Endothelial cell of umbilical vein (primary cell): ENCODE measurements around the gene ABI3BP. TPM values are rescaled to one million over a fixed set of nuclear protein-coding genes. Genes with fewer than 3 reads are reported as not detected.

Source experiments
- BruUV-seq: library from RNA; stranded (reverse); fragments of 400-500 nt; replicated peaks from 2 replicates; lab custom pipeline; 2021; lab: Mats Ljungman, UMichigan
- CTCF ChIA-PET: fragments of 300-600, 350-600 bp; sonication (Branson Sonifier 250); formaldehyde crosslinking; loops from one replicate; lab custom pipeline; 2021; ENCODE audit warnings: antibody characterized with exemption, inconsistent platforms; lab: Charles Lee
- POLR2A ChIA-PET: fragments of 300-600, 350-600 bp; sonication (Branson Sonifier 250); formaldehyde crosslinking; loops from one replicate; lab custom pipeline; 2021; ENCODE audit warnings: antibody characterized with exemption, inconsistent platforms; lab: Charles Lee
- DNase-seq: peaks from one replicate; pipeline ENCODE4 v3.0.0-alpha.2; 2011; ENCODE audit warnings: low read depth, low spot score
- FAIRE-seq: peaks from 2 replicates; lab custom pipeline; 2011; peaks lifted over from hg19 to GRCh38; lab: Jason Lieb, UNC
- H2AFZ ChIP-seq: 2 replicates; pipeline ENCODE4 v1.6.0; 2012; ENCODE audit warnings: low read depth, low read length, control low read depth, inconsistent platforms
- H3K27ac ChIP-seq: 2 replicates; pipeline ENCODE4 v1.5.1; 2011; ENCODE audit warnings: low read depth, mild to moderate bottlenecking, control low read depth, low read length, moderate library complexity; ENCODE audit not compliant: insufficient read depth
- H3K27me3 ChIP-seq, 2 experiments: 2 replicates each; pipeline versions ENCODE4 v1.6.0 to v1.6.1; 2011; ENCODE audit warnings: low read length in 2 of 2, mixed read lengths in 1 of 2; ENCODE audit not compliant: control insufficient read depth in 2 of 2, insufficient read depth in 2 of 2
- H3K36me3 ChIP-seq, 2 experiments: 2 replicates in 1 of 2; 3 replicates in 1 of 2; pipeline ENCODE4 v1.5.1; 2011; ENCODE audit warnings: low read length in 2 of 2, mild to moderate bottlenecking in 1 of 2, moderate library complexity in 1 of 2; ENCODE audit not compliant: control insufficient read depth in 2 of 2, insufficient read depth in 2 of 2; ENCODE audit errors: extremely low read depth in 1 of 2
- H3K4me1 ChIP-seq: 3 replicates; pipeline ENCODE4 v1.5.1; 2011; ENCODE audit warnings: mild to moderate bottlenecking, low read length; ENCODE audit not compliant: control insufficient read depth, insufficient read depth; ENCODE audit errors: extremely low read depth
- H3K4me2 ChIP-seq: 2 replicates; pipeline ENCODE4 v1.6.1; 2011; ENCODE audit warnings: low read length, control low read depth, mixed read lengths; ENCODE audit not compliant: insufficient read depth
- H3K4me3 ChIP-seq, 3 experiments: fragments of 200-600 bp in 1 of 3; sonication (generic), shearing (Covaris generic) in 1 of 3; replicated peaks in 1 of 3; 2 replicates each; pipeline ENCODE4 v1.5.1; 2011 to 2016; ENCODE audit warnings: control low read depth in 3 of 3, low read length in 3 of 3, mild to moderate bottlenecking in 2 of 3, inconsistent platforms in 1 of 3, low read depth in 1 of 3, moderate library complexity in 1 of 3; ENCODE audit not compliant: insufficient read depth in 1 of 3
- H3K79me2 ChIP-seq: 2 replicates; pipeline ENCODE4 v1.6.0; 2012; ENCODE audit warnings: low read length, inconsistent platforms; ENCODE audit not compliant: control insufficient read depth, insufficient read depth
- H3K9ac ChIP-seq: replicated peaks from 2 replicates; pipeline ENCODE3; 2011; ENCODE audit warnings: low read length, control low read depth; ENCODE audit not compliant: insufficient read depth; ENCODE audit errors: extremely low read depth
- H3K9me1 ChIP-seq: replicated peaks from 3 replicates; pipeline ENCODE4 v1.6.0; 2011; ENCODE audit warnings: mild to moderate bottlenecking, low read length; ENCODE audit not compliant: control insufficient read depth, insufficient read depth; ENCODE audit errors: extremely low read depth
- H3K9me3 ChIP-seq: replicated peaks from 2 replicates; pipeline ENCODE4 v1.5.1; 2012; ENCODE audit warnings: low read length, inconsistent platforms; ENCODE audit not compliant: control insufficient read depth, insufficient read depth
- H4K20me1 ChIP-seq: replicated peaks from 2 replicates; pipeline ENCODE3; 2011; ENCODE audit warnings: mild to moderate bottlenecking, low read length; ENCODE audit not compliant: control insufficient read depth, insufficient read depth; ENCODE audit errors: extremely low read depth
- EZH2 ChIP-seq: IDR thresholded peaks from 2 replicates; pipeline ENCODE4 v1.6.1; 2012; ENCODE audit warnings: borderline replicate concordance, low read depth, mild to moderate bottlenecking, moderate library complexity, low read length, inconsistent platforms; ENCODE audit not compliant: severe bottlenecking
- FOS ChIP-seq: IDR thresholded peaks from 2 replicates; pipeline ENCODE4 v1.6.1; 2011; ENCODE audit warnings: mild to moderate bottlenecking, low read length, moderate library complexity, borderline replicate concordance; ENCODE audit not compliant: insufficient read depth
- GATA2 ChIP-seq: IDR thresholded peaks from 2 replicates; pipeline ENCODE4 v1.7.0; 2011; ENCODE audit warnings: low read depth, mild to moderate bottlenecking, moderate library complexity, mixed read lengths, low read length; ENCODE audit not compliant: insufficient read length, insufficient read depth
- JUN ChIP-seq: IDR thresholded peaks from 2 replicates; pipeline ENCODE4 v1.6.1; 2011; ENCODE audit warnings: borderline replicate concordance, low read depth; ENCODE audit not compliant: insufficient read length, insufficient read depth
- MYC ChIP-seq: IDR thresholded peaks from one replicate; pipeline ENCODE4 v1.6.1; 2011; ENCODE audit warnings: mild to moderate bottlenecking, low read depth, low read length
- POLR2A ChIP-seq: IDR thresholded peaks from 2 replicates; pipeline ENCODE4 v1.6.1; 2012; ENCODE audit warnings: low read depth, mild to moderate bottlenecking, control low read depth, low read length
- POLR2AphosphoS5 ChIP-seq: IDR thresholded peaks from 2 replicates; pipeline ENCODE4 v1.6.1; 2012; ENCODE audit warnings: low read depth, mild to moderate bottlenecking, control low read depth, low read length, moderate library complexity; ENCODE audit not compliant: insufficient read depth
- dilution Hi-C: fragments of 300-500 bp; cut with MboI; formaldehyde crosslinking; loops from one replicate; pipeline ENCODE4 v1.15.0; 2019; ENCODE audit warnings: low sequenced_read_pairs; ENCODE audit not compliant: extremely low pct_ligation_motif_present
- intact Hi-C: fragments of 100-400 bp; cut with micrococcal nuclease; formaldehyde crosslinking; loops from one replicate; pipeline ENCODE4 v1.10.0; 2022
- polyA plus RNA-seq, 4 experiments: library from polyadenylated mRNA; depleted of rRNA in 3 of 4; stranded (reverse) in 3 of 4; unstranded in 1 of 4; fragments of >200 nt; gene quantifications; 2 replicates each; pipeline versions ENCODE4 v1.2.1 to v1.2.3, GENCODE V29; 2011 to 2012; ENCODE audit warnings: missing spikeins in 1 of 4
- total RNA-seq: library from RNA; stranded (reverse); gene quantifications from 2 replicates; pipeline ENCODE4 v1.2.3, GENCODE V29; 2021
- TF ChIP-seq, protein P1 (sequence below): IDR thresholded peaks from 2 replicates; pipeline ENCODE4 v1.6.1; 2011; ENCODE audit not compliant: insufficient read depth, insufficient read length
- TF ChIP-seq, protein P2 (sequence below), 2 donors: IDR thresholded peaks; 1 replicate in 1 of 2; 2 replicates in 1 of 2; pipeline ENCODE4 v1.5.1; 2011; ENCODE audit warnings: low read length in 2 of 2, mild to moderate bottlenecking in 2 of 2, moderate library complexity in 2 of 2, control low read depth in 1 of 2, inconsistent platforms in 1 of 2, low read depth in 1 of 2; ENCODE audit not compliant: insufficient read depth in 1 of 2; ENCODE audit errors: extremely low read depth in 1 of 2

Gene ABI3BP
- total and polyA plus RNA-seq, 2 donors (not counting 3 experiments of a cell fraction or from before 2014, with no cell fraction given), result 78.1 to 106 TPM

DNA sequence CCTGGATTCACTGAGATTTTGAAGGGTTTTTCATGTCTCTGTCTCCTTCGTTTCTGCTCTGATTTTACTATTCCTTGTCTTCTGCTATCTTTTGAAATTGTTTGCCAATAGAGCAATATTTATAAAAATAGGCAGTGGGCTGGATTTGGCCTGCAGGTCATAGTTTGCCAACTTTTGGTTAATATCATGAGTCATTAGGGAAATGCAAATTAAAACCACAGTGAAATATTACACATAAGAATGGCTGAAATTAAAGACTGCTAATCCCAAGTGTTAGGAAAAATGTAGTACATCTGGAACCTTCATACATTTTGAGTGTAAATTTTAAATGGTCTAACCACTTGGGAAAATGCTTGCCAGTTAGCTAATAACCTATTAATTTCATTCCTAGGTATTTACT is 56.3 kb downstream of the ABI3BP start:
- ChIA-PET CTCF (interaction anchor here (0.8 to 1.5 kb wide), 2 partner anchors 34 to 259 kb away, joined by 3 to 6 read pairs; no protein-coding TSS in a partner anchor), POLR2A (no interaction called here)
- Histone ChIP-seq H3K9me1 (no peaks in the 10 kb centered on the region), H3K79me2 (no peaks in the 10 kb centered on the region), H3K4me3 (no peak overlapping the region), H3K9ac (no peak overlapping the region), H2AFZ (no peak overlapping the region), H3K9me3 (no peaks in the 10 kb centered on the region), H3K4me2 (no peak overlapping the region), H4K20me1 (no peaks in the 10 kb centered on the region), H3K36me3 (no peaks in the 10 kb centered on the region), H3K27me3 (no peaks in the 10 kb centered on the region), H3K27ac (no peak overlapping the region), H3K4me1 (no peaks in the 10 kb centered on the region)
- FAIRE-seq (no peak), DNase-seq (no peak)
- BruUV-seq, result no TSS peak
- intact Hi-C loops, result no loop called here
- dilution Hi-C loops, result no loop called here
- TF ChIP-seq POLR2A (no peak), GATA2 (no peak), EZH2 (no peak), POLR2AphosphoS5 (no peak), JUN (no peak), MYC (no peak), FOS (no peak)
- TF ChIP-seq, protein P1, sequence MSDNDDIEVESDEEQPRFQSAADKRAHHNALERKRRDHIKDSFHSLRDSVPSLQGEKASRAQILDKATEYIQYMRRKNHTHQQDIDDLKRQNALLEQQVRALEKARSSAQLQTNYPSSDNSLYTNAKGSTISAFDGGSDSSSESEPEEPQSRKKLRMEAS, result no peak
- TF ChIP-seq, protein P2, sequence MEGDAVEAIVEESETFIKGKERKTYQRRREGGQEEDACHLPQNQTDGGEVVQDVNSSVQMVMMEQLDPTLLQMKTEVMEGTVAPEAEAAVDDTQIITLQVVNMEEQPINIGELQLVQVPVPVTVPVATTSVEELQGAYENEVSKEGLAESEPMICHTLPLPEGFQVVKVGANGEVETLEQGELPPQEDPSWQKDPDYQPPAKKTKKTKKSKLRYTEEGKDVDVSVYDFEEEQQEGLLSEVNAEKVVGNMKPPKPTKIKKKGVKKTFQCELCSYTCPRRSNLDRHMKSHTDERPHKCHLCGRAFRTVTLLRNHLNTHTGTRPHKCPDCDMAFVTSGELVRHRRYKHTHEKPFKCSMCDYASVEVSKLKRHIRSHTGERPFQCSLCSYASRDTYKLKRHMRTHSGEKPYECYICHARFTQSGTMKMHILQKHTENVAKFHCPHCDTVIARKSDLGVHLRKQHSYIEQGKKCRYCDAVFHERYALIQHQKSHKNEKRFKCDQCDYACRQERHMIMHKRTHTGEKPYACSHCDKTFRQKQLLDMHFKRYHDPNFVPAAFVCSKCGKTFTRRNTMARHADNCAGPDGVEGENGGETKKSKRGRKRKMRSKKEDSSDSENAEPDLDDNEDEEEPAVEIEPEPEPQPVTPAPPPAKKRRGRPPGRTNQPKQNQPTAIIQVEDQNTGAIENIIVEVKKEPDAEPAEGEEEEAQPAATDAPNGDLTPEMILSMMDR (IDR thresholded peaks at IDR 0.05; ENCODE audit: extremely low read depth in 1 of 2, insufficient read depth in 1 of 2, low read depth in 1 of 2, low read length in 2 of 2), result no peak
